SJCRH30 (cell line): ENCODE measurements around the gene STYXL2. TPM values are rescaled to one million over a fixed set of nuclear protein-coding genes. Genes with fewer than 3 reads are reported as not detected.

ENCODE experiments used
- total RNA-seq: library from RNA; depleted of rRNA; stranded (reverse); fragments of >200 nt; shearing (Covaris generic); gene quantifications from 2 replicates; pipeline ENCODE4 v1.2.3, GENCODE V29; 2014; rRNA removed

Gene STYXL2
- total RNA-seq, 1 experiment from 2014 or later, result 7.1 TPM

Other genes starting within 250 kb of the STYXL2 start
- gene TADA1, start 217.8 kb upstream of the STYXL2 start, total RNA-seq, result 14.1 and 15.9 TPM in 2 replicates
- gene ILDR2, start 118.5 kb upstream of the STYXL2 start, total RNA-seq, result 0.69 and 0.91 TPM in 2 replicates
- not detected in 2 replicates for gene MAEL, start 104.8 kb upstream of the STYXL2 start, total RNA-seq
- 0.14 and 0.23 TPM in 2 replicates for gene GPA33, start 3.7 kb upstream of the STYXL2 start, total RNA-seq
- gene POU2F1, start 126.8 kb downstream of the STYXL2 start, total RNA-seq, result 16.6 and 16.8 TPM in 2 replicates